Measurements from ENCODE around the gene SNTG2. TPM values are rescaled to one million over a fixed set of nuclear protein-coding genes. Genes with fewer than 3 reads are reported as not detected.

The SNTG2 gene
- total RNA-seq, 1 donor from 2014 or later = not detected

DNA sequence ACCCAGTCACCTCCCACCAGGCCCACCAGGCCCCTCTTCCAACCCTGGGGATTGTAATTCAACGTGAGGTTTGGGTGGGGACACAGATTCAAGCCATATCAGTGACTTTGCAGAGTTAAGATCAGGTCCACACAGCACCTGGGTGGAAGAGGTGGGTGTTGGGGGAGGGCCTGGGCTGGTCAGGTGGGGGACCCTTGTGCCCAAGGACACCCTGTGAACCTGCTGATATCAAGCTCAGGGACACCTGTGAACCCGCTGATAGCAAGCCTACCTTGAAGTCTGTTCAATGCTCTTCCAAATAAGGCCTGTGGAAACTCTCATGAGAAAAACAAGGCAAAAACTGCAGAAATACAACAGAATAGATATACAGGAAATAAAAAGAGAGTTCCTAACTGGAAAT is 442.7 kb downstream of the SNTG2 start:
- TF ChIP-seq, protein P1, sequence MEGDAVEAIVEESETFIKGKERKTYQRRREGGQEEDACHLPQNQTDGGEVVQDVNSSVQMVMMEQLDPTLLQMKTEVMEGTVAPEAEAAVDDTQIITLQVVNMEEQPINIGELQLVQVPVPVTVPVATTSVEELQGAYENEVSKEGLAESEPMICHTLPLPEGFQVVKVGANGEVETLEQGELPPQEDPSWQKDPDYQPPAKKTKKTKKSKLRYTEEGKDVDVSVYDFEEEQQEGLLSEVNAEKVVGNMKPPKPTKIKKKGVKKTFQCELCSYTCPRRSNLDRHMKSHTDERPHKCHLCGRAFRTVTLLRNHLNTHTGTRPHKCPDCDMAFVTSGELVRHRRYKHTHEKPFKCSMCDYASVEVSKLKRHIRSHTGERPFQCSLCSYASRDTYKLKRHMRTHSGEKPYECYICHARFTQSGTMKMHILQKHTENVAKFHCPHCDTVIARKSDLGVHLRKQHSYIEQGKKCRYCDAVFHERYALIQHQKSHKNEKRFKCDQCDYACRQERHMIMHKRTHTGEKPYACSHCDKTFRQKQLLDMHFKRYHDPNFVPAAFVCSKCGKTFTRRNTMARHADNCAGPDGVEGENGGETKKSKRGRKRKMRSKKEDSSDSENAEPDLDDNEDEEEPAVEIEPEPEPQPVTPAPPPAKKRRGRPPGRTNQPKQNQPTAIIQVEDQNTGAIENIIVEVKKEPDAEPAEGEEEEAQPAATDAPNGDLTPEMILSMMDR (conservative IDR thresholded peaks at IDR 0.05; ENCODE audit: low read depth, low read length) = no peak
- DNase-seq (ENCODE audit: low read depth) = no peak
- no peak overlapping the region for H3K4me3 ChIP-seq (ENCODE audit: low read depth, low read length)

DNA sequence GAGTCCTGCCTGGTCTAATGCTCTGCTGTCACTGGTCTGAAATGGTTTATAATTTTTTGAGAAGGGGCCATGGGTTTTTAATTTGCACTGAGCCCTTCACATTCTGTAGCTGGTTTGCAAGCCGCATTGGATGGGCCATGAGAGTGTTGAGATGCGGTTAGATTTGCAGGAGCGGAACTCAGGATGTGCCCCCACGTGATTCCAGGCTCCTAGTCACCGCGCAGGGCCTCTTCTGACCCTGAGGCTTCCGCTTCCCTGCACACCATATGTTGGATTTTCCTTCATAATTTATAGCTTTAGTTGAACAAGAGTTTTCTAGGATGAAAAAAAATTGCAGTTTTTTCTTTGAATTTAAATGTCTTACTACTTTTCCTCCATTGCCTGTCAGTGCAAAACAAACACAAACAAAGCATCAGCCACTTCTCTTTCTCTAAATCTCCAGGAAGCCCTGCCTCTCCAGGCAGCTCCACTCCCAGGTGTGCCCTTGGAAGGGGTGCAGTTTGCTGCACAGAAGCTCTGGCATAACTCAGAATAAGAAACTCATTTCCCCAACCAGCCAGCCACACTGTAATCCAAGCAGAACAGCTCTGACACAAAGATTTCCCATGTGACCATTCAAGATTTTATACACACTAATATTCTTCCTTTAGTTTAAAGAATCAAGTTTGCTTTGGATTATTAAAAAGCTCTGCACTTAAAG is 444.2 kb downstream of the SNTG2 start:
- DNase-seq (ENCODE audit: low read depth) = no peak
- H3K4me3 ChIP-seq (ENCODE audit: low read depth, low read length) = no peak overlapping the region
- TF ChIP-seq, protein P1 (conservative IDR thresholded peaks at IDR 0.05; ENCODE audit: low read depth, low read length) = no peak

DNA sequence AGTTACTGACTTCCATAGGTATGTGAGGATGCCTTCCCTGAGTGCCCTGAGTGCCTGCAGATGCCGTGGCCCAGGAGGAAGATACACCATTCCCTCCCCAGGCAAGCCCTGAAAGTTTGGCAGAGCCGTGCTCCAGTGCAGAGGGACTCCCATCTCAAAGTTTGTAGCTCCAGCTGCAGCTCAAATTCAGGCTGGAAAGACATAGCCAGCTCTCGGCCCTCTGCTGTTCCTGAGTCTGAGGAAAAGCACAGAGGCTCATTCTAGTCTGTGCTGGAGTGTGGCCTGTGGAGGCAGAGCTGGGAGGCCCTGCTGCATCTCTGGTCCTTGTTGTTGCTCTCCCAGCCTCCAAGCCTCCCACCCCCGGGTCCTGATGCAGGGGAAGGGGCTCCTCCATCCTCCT is 446.7 kb downstream of the SNTG2 start:
- DNase-seq (ENCODE audit: low read depth) = no peak
- H3K4me3 ChIP-seq (ENCODE audit: low read depth, low read length) = no peak overlapping the region
- TF ChIP-seq, protein P1 (conservative IDR thresholded peaks at IDR 0.05; ENCODE audit: low read depth, low read length) = no peak

DNA sequence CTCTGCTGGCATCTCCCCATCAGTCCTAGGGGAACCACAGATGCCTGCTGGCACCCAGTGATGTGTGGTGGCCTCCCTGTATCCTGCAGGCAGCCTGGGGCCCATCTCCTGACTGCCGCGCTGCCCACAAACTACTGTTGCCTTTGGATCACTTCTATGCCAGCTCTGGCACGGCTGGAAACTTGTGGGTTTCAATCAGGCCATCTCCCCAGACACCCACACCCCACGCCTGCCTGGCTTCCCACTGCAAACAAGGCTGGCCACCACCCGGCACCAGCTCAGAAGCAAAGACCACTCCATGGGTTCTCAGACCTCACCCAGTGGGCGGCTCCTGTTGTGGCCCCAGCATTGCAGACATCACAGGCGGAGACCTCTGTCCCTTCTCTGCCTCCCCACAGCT is 447.5 kb downstream of the SNTG2 start:
- DNase-seq (ENCODE audit: low read depth) = no peak
- H3K4me3 ChIP-seq (ENCODE audit: low read depth, low read length) = no peak overlapping the region

DNA sequence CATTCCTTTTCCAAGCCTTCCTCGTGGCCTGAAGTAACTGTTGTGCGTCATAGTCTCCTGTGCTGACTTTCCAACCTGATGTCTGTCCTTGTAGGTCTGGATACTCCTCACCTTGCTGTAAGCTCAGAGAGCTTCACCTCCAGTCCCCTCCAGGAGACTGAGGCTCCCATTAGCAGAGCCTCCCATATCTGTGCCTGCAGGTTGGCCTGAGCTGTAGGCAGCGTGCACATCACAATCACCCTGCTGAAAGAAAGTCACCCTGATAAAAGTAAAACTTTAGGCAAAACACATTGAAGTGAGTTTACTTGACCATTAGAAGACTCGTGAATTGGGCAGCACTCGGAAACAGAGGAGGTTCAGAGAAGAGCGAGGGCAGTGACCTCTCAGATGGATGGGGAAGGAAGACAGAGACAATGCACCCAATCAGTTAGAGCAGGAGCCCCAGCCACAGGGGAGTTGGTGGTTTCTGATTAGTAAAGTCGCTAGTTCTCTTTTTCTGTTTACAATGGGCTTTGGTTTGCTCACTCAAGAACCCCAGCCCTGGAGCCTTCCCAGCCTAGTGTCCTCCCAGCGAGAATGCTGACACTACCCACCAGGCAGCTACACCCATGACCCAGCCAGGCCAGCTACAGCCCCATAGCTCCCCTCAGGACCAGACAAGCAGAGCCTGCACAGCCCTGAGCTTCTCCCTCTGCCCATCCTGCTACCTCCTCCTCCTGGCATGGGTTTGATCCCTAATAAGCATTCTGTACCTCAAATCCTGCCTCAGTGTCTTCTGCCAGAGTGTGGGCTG is 450.5 kb downstream of the SNTG2 start:
- no peak for DNase-seq (ENCODE audit: low read depth)
- TF ChIP-seq, protein P1 (conservative IDR thresholded peaks at IDR 0.05; ENCODE audit: low read depth, low read length) = no peak
- H3K4me3 ChIP-seq (ENCODE audit: low read depth, low read length) = no peak overlapping the region

More for the DNA sequence above, 447.5 kb downstream of the SNTG2 start:
- TF ChIP-seq, protein P1 (conservative IDR thresholded peaks at IDR 0.05; ENCODE audit: low read depth, low read length) = no peak

DNA sequence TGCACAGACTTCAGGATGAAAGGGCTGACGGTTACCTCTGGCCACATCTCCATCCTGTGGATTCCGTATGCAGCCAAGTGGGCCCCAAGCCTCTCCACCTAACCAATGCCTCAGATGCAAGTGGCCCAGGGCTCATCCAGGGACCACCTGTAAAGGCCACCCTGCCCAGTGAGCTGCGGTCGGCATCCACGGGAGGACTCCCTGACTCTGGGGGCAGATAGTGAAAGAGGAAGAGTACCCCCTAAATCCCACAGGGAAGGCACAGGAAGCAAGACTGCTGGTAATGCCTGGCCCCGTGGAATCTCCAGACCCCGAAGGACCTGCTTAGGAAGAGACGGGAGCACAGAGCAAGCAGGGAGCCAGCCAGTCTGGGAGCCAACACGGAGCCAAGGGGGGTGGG is 451.4 kb downstream of the SNTG2 start:
- TF ChIP-seq, protein P1 (conservative IDR thresholded peaks at IDR 0.05; ENCODE audit: low read depth, low read length) = no peak
- no peak for DNase-seq (ENCODE audit: low read depth)
- no peak overlapping the region for H3K4me3 ChIP-seq (ENCODE audit: low read depth, low read length)

All from epithelial cell of proximal tubule (primary cell).